Astrocyte of the cerebellum (primary cell): ENCODE measurements around the gene SFXN1.

Experiments used
- DNase-seq: peaks from one replicate; pipeline ENCODE4 v3.0.0-alpha.2; 2011; ENCODE audit warnings: low read depth
- H3K4me3 ChIP-seq: 2 replicates; pipeline ENCODE4 v1.5.1; 2011; ENCODE audit warnings: mild to moderate bottlenecking, low read depth, low read length, moderate library complexity
- in situ Hi-C: cut with HindIII; loops from 2 replicates; pipeline ENCODE4 v1.10.0; 2017; ENCODE audit warnings: low sequenced_read_pairs
- TF ChIP-seq, protein P1 (sequence below): IDR thresholded peaks from 2 replicates; pipeline ENCODE4 v1.5.1; 2012; ENCODE audit warnings: low read length, low read depth, moderate library complexity, mild to moderate bottlenecking; ENCODE audit errors: missing control alignments

SFXN1 gene

DNA sequence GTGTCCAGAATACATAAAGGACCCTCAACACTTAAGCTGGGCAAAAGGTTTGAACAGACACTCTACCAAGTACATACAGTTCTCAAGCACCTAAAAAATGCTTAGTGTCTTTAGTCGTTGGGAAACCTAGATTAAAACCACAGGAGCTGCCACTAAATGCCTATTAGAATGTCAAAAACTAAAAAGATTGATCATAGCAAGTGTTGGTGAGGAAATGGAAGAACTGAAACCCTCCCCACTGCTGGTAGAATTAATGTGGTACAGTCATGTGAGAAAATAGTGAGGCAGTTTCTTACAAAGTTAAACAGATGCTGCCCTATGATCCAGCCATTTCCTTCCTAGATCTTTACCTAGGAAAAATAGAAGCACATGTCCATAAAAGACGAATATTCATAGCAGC is 40.6 kb downstream of the SFXN1 start:
- in situ Hi-C loops = no loop called here
- H3K4me3 ChIP-seq = no peak overlapping the region
- no peak for DNase-seq
- TF ChIP-seq, protein P1, sequence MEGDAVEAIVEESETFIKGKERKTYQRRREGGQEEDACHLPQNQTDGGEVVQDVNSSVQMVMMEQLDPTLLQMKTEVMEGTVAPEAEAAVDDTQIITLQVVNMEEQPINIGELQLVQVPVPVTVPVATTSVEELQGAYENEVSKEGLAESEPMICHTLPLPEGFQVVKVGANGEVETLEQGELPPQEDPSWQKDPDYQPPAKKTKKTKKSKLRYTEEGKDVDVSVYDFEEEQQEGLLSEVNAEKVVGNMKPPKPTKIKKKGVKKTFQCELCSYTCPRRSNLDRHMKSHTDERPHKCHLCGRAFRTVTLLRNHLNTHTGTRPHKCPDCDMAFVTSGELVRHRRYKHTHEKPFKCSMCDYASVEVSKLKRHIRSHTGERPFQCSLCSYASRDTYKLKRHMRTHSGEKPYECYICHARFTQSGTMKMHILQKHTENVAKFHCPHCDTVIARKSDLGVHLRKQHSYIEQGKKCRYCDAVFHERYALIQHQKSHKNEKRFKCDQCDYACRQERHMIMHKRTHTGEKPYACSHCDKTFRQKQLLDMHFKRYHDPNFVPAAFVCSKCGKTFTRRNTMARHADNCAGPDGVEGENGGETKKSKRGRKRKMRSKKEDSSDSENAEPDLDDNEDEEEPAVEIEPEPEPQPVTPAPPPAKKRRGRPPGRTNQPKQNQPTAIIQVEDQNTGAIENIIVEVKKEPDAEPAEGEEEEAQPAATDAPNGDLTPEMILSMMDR = no peak

DNA sequence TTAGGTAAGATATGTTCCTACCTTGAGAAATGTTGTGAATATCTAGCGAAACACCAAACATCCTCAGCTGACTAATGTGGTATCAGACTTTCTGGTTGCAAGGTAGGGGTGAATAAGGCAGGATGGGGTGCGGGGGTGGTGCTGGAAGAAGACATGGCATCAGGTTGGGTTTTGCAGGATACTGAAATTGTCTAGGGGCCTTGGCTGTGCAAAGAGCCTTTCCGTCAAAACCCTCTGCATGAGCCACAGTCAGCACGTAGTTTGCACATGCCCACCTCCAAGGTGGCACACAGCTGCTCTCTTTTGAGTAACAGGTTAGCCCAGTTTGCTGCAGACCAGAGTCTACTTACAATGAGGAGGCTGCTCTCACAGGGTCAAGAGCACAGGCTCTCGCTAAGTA is 42.0 kb downstream of the SFXN1 start:
- TF ChIP-seq, protein P1 = no peak
- no peak overlapping the region for H3K4me3 ChIP-seq
- in situ Hi-C loops = no loop called here
- no peak for DNase-seq

DNA sequence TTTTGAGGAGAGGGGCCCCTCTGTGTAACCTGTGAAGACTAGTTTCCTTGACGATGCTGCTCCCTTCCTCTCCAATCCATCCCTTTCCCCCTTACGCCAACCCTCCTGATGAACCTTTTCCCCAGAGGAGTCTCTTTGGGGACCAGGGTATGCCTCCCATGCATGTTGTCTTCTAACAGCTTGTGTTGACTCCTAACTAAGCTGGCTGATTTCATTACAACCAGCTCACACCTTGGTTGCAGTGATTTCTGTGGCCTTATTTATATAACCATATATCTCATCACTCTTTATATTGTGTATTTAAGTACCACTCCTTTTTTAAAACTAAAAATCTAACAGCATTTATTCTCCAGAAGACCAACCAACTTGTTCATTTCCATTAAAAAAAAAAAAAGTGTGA is 42.5 kb downstream of the SFXN1 start:
- in situ Hi-C loops = no loop called here
- no peak overlapping the region for H3K4me3 ChIP-seq
- DNase-seq = no peak
- TF ChIP-seq, protein P1 = no peak

DNA sequence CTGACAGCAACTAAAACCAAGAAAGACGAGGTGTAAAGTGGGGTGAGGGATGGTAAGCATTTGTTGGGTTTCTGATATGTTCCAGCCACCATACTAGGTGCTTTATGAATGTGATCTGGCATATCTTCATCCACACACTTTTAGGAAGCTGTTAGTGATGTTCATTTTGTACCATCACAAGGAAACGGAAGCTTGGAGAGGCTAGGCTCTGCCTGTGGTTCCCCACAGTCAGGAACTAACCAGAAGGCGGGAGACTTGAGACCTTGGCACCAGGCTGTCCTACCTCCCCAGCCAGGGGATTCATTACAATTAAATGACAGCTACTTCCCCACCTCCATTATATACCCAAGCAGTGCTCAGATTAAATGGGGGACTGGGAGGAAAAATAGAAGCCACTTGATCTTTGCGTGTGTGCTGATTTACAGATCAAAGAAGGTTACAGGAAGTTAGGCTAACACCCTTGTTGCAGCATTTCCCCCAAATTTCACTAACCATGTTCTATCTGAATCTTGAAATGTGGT is 43.0 kb downstream of the SFXN1 start:
- no peak for DNase-seq

DNA sequence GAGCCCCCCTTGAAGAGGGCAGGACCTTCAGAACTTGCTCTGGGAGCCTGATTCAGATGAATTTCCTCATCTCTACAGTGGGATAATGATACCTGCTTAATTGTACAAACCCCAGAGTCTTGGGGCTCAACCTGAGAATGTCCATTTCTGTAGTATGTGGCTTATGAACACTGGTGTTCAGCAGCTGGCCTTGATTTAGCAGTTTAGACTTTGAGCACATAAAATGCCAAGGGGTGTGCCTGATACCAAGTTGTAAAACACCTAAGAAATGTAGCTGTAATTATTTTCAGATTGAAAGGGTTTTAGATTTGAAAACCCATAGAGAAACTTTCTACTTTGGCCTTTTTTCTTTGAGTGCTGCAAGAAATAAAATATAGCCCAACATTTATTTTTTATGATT is 44.9 kb downstream of the SFXN1 start:
- in situ Hi-C loops = no loop called here
- no peak overlapping the region for H3K4me3 ChIP-seq
- no peak for DNase-seq
- TF ChIP-seq, protein P1 = no peak

More for the DNA sequence above, 43.0 kb downstream of the SFXN1 start:
- in situ Hi-C loops = no loop called here
- TF ChIP-seq, protein P1 = no peak
- H3K4me3 ChIP-seq = no peak overlapping the region

DNA sequence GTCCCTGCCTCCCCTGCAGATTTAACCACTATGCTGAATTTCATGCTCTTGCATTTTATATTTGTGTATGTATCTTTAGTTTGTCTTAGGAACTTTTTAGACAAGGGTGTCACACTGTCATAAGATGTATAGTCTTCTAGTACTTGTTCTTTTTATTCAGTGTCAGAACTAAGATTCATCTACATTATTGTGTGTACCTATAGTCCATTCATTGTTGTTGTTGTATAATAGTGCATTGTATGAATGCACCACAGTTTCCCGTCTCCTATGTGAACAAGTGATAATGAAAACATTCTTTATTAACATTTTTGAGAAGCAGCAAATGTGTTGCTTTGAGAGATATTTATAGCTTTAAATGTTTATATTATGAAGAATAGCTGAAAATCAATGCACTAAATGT is 45.9 kb downstream of the SFXN1 start:
- DNase-seq = no peak
- in situ Hi-C loops = no loop called here
- H3K4me3 ChIP-seq = no peak overlapping the region
- TF ChIP-seq, protein P1 = no peak
